Renal pelvis (tissue), 4 donors: ENCODE measurements around the gene ADK. TPM values are rescaled to one million over a fixed set of nuclear protein-coding genes. Genes with fewer than 3 reads are reported as not detected.
"Not testable (repeated sequence)": the region's sequence is repeated elsewhere in the genome, so short reads cannot be mapped to it uniquely, and the experiment has no call there.

Experiments used
- DNase-seq: peaks from one replicate; pipeline ENCODE4 v3.0.0-alpha.2; 2013
- polyA plus RNA-seq, 3 donors: library from polyadenylated mRNA; unstranded; fragments of 120-200 nt; gene quantifications; one replicate each; pipeline ENCODE4 v1.2.1, GENCODE V29; 2013; ENCODE audit not compliant: insufficient read length in 3 of 3

Gene ADK
- polyA plus RNA-seq, 3 donors, result 27.4 to 29.5 (median 28.2) TPM

DNA sequence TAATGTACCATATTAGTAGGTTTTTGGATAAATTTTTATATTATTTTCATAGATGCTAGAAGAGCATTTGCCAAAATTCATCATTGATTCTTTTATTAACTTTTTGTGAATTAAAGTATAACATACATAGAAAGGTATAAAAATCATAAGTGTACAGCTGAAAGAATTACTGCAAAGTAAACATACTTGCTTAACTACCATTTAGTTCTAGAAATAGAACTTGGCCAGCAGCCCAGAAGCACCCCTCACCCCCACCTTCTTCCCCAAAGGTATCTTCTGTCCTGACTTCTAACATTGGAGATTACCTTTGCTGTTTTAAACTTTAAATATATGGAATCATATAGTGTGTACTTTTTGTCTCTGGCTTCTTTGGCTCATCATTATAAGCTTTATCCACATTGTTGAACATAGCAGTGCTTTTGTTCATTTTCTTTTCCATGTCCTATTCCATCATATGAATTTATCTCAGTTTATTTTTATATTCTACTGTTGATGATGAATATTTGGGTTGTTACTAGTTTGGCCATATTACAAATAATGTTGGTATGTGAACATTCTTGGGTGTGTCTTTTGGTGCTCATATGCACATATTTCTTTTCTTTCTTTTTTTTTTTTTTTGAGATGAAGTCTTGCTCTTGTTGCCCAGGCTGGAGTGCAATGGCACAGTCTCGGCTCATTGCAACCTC is 142.8 kb downstream of the ADK start:
- no peak for DNase-seq

DNA sequence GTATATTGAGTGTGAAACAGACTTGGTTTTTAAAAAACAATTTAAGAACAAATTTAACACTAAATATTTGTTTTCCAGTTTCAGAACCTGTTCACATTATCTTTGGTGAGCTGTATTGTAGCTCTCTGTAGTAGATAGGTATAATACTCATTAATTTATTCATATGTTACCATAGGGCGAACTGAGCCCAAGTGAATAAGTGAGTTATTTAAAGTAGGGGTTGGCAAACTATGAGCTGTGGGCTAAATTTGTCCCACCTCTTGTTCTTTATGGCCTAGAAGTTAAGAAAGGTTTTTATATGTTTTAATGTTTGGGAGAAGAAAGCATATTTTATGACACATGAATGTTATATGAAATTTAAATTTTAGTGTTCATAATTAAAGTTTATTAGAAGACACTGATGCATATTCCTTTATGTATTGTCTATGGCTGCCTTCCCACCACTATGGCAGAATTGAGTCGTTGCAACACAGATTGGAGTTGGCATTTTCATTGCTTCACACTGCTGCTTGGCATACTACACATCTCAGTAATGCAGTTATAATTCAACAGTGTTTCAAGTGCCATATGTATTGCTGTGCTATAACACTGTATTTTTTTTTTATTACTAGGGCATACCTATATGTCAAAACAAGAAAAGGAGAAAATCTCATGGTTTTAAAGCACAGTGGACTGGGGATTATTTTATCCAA is 146.5 kb downstream of the ADK start:
- no peak for DNase-seq

DNA sequence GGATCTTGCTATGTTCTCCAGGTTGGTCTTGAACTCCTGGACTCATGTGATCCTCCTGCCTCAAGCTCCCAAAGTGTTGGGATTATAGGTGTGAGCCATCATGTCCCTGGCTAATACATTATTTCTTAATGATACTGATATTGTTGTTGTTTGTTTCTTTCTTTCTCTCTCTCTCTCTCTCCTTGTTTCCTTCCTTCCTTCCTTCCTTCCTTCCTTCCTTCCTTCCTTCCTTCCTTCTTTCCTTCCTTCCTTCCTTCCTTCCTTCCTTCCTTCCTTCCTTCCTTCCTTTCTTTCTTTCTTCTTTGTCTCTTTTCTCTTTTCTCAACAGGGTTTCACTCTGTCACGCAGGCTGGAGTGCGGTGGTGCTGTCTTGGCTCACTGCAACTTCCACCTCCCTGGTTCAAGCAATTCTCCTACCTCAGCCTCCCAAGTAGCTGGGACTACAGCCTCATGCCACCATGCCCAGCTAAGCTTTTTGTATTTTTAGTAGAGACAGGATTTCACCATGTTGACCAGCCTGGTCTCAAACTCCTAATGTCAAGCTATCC is 149.1 kb downstream of the ADK start:
- DNase-seq, result not testable (repeated sequence)

DNA sequence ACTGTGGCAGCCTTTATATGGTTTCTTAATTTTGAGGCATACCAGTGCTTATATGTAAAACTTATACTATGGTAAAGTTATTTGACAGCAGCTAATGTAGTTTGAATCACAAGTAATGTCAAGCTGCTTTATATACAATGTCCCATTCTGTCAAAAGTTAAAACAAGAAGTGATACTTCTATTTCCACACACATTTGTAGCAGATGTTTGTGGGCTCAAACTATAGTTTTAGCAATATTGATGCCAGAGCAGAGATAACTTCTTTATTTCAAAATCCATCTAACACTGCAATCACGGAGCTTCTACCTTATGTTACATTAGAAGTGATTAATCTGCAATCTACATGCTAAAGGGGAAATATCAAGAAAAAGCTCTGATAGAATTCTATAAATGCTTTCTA is 149.6 kb downstream of the ADK start:
- no peak for DNase-seq

DNA sequence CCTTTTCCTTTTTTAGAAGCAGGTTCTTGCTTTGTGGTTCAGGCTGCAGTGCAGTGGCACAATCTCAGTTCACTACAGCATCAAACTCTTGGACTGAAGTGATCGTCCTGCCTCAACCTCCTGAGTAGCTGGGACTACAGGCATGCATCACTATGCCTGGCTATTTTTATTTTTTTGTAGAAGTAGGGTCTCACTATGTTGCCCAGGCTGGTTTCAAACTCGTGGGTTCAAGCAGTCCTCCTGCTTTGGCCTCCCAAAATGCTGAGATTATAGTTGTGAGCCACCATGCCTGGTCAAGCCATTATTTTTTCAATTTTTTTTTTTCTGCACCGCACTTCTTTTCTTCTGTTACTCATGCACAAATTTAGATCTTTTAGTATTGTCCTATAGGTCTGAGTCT is 154.7 kb downstream of the ADK start:
- no peak for DNase-seq

DNA sequence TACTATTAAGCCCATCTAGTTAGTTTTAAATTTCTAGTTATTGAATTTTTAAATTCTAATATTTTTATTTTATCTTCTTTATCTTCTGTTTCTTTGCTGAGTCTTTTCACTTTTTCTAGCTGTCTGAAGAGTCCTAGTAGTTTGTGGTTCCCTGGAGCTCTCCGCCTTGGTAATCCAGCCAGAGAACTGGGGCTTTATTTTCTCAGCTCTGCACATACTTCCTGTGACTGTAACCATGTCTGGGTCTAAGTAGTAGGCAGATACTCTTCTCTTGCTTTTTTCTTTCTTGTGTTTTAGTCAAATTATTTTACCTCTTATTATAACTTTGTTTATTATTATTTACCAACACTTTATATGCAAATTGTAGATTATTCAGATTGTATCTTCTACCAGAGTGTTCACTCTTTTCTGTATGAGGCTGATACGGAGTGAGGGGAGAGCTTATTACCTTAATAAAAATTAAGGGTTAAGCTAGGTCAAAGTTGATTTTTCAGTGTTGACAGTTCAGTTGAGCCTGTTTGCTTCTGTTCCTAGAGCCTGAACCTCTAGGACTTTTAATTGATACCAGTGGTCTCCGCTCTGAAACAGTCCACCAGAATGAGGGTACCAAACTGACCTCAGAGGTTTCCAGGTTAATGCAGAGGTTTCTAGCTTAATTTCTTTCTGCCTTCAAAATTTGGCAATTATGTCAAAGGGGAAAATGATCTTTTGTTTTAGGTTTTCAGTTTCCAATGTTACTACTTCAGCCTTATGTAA is 155.4 kb downstream of the ADK start:
- no peak for DNase-seq

DNA sequence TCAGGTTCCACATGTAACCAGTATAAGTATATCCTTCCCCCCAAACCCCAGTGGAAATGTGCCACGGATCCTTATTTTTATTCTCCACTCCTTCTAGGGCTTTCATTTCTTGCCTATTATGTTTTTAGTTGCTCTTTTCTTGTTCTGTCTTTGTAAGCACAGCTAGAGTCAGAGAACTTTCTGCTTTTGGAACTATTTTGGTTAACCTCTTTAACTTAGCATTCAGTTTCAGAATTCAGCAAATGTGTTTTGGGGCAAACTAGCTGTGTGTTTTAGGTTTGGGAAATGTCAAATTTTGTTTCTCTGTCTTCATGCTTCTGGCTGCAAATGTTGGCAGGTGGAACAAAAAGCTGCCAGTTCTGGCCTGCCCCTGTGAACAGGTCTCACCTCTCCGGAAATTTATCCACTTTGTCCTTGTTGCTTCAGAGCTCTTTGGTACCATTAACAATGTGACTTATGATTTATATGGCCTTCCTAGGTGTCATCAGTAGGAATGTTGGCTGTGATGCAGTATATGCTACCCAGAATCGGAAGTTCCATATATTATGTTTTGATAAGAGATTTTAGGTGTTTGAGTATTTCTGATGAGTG is 156.1 kb downstream of the ADK start:
- DNase-seq, result no peak

DNA sequence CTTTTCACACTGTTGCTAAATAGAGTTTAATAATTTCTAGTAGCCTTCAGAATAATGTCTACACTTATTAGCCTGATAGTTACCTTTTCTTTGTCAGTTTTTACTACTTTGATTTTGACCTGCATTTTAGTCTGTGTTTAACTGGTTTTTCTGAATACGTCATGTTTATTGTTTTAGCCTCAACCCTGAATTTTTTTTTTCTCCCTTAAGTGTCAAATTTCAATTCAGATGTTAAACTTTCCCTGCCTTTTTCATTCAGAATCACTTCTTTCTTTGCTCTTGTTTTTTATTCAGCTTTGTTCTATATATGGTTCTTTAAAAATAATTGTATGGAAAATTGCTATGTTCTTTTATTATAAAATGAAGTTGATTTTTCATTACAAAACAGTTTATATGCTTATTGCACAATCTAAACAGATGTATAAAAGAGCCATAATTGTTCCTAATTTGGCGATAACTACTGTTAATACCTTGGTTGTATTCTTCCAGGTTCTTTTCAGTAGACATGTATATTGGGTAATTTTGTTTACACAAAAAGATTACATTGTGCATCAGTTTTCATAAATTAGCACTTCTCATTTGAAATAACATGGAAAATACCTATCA is 159.7 kb downstream of the ADK start:
- no peak for DNase-seq

DNA sequence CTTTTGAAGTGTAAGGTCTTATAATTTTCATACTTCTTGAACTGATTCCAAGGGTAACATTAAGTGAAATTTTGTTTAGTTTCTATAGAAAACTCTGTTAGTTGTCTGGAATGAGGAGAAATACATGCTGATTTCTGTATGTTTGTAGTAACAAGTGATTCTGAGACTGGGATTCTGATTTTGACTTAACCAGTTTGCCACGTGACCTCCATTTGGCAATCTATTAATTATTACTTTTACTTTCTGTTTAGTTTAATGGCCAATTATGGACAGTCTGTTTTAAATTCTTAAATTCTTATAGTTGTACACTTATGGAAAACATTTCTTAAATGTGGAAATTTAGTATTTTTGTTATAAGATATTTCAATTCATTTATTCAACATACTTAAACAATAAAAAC is 163.1 kb downstream of the ADK start:
- DNase-seq, result no peak

DNA sequence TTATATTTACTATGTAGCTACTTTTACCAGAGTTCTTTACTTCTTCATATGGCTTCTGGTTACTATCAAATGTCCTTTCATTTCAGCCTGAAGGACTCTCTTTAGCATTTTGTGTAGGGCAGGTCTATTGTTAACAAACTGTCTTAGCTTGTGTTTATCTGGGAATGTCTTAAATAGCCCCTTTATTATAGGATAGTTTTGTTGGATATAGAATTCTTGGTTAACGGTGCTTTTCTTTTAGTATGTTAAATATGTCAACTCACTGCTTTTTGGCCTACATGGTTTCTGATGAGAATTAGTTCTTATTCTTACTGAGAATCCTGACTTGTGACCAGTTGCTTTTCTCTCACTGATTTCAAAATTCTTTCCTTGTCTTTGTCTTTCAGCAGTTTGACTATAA is 169.0 kb downstream of the ADK start:
- no peak for DNase-seq

DNA sequence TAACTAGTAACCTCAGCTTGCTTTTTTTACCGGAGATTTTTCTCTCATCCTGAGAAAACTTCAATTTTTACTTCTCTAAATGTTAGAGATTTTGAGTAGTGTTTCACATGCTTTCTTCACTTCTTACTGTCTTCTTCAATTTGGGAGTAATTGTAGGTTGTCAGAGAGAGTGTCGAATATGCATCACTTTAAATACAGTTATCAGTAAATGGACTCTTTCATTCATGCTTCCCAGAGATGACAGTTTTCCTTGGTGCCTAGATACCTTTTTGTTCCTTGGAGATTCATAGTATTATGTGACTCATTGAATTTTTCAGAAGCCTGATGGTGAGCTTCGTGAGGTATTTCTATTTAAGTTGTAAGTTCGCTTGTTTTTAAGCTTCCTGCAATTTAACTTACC is 169.7 kb downstream of the ADK start:
- no peak for DNase-seq

DNA sequence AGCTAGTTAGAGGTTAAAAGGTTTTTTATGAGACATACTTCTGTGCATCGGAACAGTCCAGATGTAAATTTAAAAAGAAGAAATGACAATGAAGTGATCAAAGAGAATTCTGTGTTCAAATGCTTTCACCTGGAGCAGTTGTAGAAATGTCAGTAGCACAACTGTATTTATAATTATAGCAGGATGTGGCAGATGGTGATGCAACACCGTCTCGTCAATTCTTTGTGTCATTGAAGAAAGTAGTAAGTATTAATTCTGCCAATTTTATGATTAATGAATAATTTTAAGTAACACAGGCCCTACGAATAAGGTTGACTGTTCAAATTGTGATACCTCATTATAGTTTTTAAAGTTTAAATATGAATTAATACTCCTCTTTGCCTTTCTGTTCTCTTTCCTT is 171.1 kb downstream of the ADK start:
- no peak for DNase-seq

DNA sequence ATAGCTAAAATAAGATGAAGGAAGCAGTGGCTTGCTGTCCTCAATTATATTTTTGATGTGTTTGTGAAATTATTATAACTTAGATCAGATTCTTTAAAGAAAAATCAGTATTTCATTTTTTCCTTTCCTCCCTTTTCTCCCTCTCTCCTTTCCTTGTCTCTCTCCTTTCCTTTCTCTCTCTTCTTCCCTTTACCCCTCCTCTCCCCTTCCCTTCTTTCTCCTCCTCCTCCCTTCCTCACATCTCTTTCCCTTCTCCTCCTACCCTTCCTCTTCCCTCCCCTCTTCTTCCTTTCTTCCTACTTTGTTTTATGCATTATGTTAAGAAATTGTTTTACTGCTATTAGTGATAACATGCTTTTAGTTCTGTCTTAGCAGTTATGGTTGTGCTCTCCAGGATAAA is 171.5 kb downstream of the ADK start:
- no peak for DNase-seq

DNA sequence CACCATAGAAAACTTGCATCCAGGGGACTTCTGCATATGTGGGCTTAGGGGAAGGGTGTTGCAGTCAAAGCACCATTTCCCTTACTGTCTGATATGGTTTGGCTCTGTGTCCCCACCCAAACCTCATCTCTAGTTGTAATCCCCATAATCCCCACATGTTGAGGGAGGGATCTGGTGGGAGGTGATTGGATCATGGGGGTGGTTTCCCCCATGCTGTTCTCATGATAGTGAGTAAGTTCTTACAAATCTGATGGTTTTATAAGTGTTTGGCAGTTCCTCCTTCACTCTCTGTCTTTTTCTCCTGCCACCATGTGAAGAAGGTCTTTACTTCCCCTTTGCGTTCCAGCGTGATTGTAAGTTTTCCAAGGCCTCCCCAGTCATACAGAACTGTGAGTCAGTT is 177.4 kb downstream of the ADK start:
- no peak for DNase-seq

DNA sequence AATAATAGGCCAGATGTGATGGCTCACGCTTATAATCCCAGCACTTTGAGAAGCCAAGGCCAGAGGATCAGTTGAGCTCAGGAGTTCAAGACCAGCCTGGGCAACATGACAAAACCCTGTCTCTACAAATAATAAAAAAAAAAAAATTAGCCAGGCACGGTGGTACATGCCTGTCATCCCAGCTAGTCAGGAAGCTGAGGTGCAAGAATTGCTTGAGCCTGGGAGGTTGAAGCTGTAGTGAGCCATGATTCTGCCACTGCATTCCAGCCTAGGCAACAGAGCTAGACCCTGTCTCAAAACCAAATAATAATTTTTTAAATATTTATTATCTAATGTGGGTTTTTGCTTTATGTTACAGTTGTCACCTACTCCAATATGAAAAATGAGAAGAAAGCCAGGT is 178.9 kb downstream of the ADK start:
- no peak for DNase-seq

DNA sequence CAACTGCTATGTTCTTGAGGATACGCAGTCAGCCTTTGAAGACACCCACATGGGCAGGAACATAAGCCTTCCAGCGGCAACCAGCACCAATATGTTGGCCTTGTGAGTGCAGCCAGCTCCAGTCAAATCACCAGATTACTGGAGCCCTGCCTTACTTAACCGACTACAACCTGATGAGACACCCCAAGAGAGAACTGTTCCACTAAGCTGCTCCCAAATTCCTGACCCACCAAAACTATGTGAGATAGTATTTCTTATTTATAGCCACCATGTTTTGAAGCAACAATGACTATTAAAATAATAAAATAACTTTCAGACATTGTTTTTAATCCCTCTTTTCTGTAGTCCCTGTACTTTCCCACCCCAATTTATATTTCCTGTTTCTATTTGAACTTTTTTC is 179.6 kb downstream of the ADK start:
- DNase-seq, result no peak

DNA sequence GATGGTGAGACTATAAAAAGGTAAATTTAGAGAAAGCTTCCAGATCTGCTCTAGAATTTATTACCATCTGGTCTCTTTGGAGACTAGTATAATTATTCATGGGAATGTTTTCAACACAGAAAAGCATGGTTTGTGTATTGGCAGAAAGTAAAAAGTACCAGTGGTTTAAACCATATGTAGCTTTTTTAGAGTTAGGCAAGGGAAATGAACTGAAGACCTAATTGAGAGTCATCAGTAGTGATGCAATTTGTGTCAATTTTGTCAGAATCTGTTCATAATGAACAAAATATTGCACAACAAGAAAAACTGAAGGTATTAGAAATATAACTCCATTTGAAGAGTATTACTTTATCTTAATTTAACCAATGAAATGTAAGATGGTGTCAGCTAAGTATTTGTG is 181.4 kb downstream of the ADK start:
- no peak for DNase-seq

DNA sequence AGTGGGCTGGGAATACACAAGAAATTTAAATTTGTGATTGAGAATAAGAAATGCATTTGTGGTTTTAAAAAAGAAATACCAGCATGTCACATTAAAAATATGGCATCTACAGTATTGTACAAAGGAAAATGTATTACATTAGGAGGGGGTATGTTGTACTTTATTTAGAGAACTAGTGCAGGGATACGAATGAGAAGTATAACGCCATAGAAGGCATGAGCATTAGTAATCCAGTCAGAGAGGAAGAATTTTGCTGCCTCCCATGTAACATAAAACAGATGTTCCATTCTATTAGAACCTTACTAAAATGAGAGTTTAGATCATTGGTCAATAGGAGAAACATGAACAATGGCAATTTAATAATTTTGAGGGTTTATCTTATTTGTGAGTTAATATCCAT is 182.2 kb downstream of the ADK start:
- no peak for DNase-seq

DNA sequence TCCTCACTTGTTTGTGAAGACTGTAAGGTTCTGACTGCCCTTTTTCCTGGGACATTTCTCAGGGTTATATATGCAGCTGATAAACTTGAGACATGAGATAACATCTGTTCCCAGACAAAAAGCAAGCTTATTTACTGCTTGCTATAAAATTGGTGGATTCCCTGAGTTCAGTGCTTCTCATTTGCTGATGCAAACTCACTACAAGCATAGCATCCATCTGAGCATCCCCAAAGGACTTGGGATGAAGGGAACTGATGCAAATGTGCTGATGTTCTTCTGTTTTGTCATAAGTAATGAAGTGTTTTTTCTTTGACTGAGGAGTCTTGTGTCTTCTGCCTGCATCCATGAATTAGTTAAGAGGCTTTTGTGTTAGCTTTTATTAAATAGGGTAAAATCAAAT is 183.2 kb downstream of the ADK start:
- no peak for DNase-seq

DNA sequence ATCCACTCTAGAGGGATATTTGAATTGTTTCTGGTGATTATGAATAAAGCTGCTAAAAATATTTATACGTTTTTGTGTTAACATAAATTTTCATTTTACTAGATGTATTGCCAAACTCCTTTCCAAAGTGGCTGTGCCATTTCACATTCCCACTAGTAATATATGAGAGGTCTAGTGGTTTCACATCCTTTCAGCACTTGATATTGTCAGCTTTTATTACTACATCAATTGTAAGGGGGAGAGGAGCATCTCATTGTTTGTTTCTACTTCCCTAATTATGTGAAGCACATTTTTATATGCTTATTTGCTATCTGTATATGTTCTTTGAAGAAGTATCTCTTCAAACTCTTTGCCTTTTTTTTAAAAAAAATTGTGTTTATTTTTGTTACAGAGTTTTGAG is 184.5 kb downstream of the ADK start:
- DNase-seq, result no peak

DNA sequence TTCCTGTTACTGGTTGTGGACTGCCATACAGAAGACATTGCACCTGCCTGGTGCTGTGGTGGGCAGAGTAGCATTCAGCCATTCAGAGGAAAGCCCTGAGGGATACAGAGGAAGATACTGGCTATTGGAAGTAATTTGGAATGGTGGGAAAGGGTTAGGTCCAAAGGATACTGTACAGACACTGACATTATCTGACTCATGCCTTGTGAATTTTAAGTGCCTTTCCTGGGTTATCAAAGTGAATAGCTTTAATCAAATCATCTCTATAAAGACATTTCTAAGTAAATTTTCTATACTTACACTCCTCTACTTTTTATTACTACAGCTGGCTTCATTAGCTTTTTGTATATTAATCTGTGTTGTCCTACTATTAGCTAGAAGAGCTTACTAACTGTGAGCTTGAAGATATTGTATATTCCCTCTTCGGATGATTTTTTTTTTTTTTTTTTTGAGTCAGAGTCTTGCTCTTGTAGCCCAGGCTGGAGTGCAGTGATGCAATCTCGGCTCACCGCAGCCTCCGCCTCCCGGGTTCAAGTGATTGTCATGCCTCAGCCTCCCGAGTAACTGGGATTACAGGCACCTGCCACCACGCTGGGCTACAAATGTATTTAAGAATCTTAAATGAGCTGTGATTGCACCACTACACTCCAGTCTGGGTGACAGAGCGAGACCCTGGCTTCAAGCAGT is 186.5 kb downstream of the ADK start:
- DNase-seq, result no peak

DNA sequence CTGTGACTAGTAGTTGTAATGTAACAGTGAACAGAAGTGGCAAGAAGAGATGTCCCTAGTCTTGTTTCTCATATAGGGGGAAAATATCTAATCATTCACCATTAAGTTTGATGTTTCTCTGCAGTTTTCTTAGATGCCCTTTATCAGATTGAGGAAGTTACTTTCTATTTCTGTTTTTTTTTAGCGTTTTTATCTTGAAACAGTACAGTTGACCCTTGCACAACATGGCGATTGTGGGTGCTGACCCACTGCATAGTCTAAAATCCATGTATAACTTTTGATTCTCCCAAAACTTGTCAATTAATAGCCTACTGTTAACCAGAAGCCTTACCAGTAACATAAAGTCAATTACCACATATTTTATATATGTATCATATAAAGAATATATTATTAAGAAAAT is 192.0 kb downstream of the ADK start:
- no peak for DNase-seq
